Measurements from ENCODE around the gene PSD4.

Gene PSD4

DNA sequence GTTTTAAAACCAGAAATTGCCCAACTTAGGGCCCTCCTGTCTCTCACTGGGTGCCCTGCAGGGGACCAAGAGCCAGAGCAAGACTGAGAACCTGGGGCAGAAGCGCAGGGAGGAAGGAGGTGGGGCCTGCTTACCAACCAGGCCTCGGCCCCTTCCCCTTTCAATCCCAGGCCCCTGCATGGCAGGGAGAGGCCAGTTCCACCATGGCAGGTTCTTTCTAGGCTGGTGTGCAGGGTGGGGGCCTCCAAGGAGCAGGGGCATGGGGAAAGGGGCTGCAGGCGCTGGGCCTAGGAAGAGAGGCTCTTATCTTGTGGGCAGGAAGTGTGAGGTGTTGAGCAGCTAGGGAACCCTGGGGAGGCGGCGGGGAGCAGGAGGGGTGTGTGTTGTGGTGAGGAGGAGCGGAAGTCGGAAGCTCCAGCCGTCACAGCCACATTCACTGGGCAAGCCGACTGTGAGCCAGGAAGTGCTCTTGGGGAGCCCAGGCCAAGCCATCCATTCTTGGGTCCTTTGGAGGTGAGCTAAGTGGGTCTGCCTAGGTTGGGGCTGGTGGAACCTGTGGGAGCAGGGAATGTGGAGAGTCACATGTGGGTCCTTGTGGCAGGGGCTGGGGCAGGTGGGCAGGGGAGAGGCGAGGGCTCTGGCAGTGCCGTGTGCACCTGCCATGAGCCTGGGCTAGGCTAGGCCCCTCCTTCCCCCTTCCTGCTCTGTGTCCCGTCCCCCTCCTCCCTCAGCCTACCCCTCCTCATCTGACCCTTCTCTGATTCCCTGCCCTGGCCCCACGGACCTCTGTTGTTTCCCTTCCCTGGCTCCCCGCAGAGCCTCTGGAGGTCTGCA is at the start of gene PSD4:
Gene PSD4, plus strand, starts transcription at position 430 of the 834 bp plus-strand sequence. CDS start 8,486 bp downstream, outside the sequence.
- peak; percentile 94 for DNase-seq

DNA sequence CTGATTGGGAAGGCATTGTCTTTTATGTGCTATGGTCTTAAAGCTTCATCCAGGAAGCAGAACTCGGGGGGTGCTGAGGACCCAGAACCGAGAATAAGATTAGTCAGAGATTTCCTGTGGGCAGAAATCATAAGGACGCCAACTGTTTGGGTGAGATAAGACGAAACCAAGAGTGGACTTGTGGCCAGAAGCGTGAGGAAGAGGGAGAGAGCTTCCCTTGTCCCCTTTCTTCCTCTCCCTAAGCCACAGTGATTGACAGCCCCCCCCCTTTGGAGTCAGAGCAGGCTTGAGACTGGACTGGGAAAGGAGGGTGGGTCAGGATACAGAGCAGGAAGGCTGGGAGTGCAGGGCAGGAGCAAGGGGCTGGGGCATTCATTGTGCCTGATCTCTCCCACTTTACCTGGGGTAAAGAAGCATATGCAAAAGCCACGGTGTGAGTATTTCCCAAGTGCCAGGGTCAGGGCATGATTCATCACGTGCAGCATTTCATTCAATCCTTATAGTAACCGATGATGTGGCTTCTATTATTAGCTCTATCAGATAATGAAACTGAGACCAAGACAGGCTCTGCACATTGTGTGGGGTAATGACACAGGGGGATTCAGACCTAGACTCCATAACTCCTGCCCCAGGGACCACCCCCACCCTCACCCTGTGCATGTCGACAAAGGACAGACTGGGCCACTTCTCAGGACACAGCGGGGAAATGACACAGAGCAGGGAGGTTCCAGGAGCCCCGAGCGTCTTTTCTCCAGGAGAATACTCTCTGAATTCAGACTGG is 49.4 kb upstream of the PSD4 start:
- DNase-seq = peak; percentile 21

DNA sequence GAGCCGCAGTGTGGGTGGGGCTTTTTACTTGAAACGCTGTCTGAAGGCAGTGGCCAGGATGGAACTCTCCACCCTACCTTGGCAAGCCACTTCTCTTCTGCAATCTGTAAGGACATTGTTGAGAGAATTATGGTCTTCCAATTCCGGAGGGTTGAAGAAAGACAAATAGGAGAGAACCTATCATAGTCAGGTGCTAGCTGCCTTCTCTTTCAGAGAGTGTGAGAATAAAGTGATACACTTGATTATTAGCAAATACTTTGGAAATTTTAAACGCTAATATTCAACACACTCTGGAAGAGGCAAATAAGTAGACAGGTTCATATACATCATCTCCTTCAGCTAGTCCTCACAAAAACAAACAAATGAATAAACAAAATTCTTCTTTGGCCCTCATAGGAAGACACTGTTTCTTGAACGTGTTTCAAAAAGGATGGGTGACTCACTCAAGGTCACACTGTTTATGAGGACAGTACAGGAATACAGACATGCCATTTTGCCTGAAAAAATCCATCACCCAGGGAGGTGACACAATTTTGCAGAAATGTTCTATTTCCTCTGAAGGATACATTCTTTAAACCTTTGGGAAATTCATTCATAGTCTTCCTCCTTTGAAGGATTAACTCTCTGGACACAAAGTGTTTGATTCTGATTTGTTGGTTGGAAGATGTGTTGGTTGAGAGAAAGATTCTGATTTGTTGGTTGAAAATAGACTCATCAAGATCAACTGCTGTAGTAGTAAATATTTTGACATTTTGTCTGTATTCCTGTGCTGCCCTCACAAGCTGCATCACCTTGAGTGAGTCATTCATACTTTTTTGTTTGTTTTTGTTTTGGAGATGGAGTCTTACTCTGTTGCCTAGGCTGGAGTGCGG is 48.6 kb upstream of the PSD4 start:
- DNase-seq = no peak

DNA sequence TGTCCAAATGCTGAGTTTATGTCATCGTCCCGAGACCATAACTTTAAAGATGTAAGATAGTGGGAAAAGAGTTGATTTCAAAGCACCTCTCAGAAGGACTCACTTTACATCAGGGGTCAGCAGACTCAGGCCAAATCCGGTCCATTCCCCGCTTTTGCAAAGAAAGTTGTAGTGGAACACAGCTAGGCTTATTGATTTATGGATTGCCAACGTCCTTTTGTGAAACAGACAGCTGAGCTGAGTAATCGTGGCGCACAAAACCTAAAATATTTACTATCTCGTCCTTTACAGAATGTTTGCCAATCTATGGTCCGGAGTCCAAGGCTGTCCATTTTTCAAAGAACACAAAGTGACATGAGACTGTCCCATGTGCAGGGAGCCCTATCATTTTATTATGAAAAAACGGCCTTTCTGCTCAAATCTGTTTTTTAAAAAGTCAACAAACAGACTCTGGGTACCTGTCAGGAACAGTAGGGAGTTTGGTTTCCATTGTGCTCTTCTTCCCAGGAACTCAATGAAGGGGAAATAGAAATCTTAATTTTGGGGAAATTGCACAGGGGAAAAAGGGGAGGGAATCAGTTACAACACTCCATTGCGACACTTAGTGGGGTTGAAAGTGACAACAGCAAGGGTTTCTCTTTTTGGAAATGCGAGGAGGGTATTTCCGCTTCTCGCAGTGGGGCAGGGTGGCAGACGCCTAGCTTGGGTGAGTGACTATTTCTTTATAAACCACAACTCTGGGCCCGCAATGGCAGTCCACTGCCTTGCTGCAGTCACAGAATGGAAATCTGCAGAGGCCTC is 46.7 kb upstream of the PSD4 start, which contains the start of gene IL1RN:
Gene IL1RN, plus strand, starts transcription at position 754 of the 801 bp plus-strand sequence. Its CDS starts 27 bp downstream, at position 781.
- no peak for DNase-seq

DNA sequence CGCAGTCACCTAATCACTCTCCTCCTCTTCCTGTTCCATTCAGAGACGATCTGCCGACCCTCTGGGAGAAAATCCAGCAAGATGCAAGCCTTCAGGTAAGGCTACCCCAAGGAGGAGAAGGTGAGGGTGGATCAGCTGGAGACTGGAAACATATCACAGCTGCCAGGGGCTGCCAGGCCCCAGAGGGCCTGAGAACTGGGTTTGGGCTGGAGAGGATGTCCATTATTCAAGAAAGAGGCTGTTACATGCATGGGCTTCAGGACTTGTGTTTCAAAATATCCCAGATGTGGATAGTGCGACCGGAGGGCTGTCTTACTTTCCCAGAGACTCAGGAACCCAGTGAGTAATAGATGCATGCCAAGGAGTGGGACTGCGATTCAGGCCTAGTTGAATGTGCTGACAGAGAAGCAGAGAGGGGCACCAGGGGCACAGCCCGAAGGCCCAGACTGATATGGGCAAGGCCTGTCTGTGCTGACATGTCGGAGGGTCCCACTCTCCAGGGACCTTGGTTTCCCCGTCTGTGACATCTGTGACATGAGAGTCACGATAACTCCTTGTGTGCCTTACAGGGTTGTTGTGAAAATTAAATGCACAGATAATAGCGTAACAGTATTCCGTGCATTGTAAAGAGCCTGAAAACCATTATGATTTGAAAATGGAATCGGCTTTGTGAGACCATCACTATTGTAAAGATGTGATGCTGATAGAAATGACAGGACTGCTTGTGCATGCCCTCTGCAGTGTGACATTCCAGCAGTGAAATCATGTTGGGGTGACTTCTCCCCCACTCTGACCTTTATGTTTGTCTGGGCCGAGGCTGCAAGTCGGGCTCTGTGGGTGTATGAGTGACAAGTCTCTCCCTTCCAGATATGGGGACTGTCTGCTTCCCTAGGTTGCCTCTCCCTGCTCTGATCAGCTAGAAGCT is 45.9 kb upstream of the PSD4 start:
- no peak for DNase-seq

DNA sequence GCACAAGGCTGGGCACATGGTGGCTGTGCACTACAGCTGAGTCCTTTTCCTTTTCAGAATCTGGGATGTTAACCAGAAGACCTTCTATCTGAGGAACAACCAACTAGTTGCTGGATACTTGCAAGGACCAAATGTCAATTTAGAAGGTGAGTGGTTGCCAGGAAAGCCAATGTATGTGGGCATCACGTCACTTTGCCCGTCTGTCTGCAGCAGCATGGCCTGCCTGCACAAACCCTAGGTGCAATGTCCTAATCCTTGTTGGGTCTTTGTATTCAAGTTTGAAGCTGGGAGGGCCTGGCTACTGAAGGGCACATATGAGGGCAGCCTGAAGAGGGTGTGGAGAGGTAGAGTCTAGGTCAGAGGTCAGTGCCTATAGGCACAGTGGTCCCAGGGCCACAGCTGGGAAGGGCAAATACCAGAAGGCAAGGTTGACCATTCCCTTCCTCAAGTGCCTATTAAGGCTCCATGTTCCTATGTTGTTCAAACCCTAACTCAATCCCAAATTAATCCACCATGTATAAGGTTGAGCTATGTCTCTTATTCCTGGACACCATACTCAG is 44.2 kb upstream of the PSD4 start:
- DNase-seq = no peak

DNA sequence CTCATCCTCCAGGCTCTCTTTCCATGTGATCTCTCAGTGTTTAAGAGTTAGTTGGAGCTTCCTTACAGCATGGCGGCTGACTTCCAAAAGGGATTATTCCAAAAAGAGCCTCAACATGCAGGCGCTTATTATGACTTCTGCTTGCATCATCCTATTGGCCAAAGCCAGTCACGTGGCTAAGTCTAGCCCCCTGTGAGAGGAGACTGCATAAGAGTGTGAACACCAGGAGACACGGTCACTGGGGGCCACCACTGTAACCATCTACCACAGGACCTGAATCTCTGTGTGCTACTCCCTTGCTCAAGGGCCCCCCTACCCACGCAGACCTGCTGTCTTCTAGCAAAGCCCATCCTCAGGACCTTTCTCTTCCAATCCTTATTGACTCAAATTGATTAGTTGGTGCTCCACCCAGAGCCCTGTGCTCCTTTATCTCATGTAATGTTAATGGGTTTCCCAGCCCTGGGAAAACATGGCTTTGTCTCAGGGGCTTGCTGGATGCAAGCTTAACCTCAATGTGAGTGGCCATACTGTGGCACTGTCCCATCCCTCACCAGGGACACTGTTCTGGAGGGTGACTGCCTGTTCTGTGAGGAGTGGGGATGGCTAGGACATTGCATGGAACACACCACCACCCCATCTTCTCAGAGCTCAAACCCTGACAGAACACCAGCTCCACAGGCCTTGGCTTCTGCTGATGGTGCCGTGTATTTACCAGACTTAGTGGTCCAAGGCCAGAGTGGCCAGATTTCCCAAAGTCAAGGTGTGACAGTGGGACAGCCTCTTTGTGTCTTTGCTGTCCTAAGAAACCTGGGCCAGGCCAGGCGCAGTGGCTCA is 42.2 kb upstream of the PSD4 start:
- no peak for DNase-seq

DNA sequence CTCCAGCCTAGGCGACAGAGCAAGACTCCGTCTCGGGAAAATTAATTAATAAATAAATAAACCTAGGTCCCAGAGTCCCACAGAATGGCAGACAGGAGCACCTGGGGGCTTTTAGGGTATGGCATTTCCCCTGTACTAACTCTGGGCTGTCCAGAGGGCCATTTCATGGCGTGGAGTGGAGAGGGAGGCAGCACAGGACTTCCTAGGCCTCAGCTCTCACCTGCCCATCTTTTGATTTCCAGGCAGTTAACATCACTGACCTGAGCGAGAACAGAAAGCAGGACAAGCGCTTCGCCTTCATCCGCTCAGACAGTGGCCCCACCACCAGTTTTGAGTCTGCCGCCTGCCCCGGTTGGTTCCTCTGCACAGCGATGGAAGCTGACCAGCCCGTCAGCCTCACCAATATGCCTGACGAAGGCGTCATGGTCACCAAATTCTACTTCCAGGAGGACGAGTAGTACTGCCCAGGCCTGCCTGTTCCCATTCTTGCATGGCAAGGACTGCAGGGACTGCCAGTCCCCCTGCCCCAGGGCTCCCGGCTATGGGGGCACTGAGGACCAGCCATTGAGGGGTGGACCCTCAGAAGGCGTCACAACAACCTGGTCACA is 41.3 kb upstream of the PSD4 start:
- DNase-seq = no peak

DNA sequence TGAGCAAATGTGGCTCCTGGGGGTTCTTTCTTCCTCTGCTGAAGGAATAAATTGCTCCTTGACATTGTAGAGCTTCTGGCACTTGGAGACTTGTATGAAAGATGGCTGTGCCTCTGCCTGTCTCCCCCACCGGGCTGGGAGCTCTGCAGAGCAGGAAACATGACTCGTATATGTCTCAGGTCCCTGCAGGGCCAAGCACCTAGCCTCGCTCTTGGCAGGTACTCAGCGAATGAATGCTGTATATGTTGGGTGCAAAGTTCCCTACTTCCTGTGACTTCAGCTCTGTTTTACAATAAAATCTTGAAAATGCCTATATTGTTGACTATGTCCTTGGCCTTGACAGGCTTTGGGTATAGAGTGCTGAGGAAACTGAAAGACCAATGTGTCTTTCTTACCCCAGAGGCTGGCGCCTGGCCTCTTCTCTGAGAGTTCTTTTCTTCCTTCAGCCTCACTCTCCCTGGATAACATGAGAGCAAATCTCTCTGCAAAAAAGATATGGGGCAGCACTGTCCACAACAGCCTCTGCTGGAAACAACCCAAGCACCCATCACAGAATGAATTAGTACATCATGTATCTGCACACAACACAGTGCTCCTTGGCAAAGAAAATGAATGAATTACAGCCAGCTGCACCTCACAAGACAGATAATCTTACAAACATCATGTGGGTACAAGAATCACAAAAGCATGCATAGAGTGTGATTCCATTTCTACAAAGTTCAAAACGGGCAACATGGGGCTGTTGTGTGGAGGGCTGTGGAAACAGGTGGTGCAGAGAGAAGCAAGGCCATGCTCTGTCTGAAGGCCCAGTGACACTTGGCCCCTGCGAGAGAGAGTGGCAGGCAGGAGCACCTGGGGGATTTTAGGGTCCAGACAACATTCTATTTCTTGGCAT is 39.8 kb upstream of the PSD4 start:
- no peak for DNase-seq

DNA sequence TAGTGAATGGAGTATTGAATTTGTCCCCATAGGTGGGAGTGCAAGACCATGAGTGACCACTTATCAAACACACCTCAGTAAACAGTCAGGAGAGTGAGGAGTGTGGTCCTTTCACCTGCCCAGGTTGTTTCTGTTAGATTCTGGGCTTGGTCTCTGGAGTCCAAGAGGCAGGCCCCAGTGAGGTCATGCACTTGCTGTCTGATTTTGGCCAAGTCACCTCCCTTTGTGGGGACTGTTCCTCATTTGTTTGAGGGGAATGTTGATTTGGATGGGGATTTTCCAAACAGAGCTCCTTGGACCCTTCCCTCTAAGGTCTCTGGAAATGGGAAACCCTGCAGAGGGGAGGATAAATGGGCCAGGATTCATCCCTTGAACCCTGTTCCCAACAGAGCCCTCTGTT is 39.1 kb upstream of the PSD4 start:
- DNase-seq = no peak

DNA sequence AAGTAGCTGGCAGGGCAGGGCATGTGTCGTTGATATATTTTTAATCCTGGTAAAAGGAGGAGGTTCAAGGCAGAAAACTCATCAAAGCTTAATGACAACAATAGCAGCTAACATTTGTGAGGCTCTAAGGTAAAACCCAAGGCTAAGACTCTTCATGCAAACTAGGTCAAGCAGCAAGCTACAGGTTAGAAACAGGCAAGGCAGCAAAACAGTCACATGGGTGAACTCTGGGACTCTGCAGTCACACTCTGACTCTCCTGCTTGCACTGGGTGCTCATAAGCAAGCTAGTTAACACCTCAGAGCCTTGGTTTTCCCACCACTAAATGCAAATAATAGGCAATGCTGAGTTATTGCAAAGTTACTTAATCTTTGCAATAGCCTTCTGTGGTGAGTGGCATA is 38.5 kb upstream of the PSD4 start:
- DNase-seq = no peak

DNA sequence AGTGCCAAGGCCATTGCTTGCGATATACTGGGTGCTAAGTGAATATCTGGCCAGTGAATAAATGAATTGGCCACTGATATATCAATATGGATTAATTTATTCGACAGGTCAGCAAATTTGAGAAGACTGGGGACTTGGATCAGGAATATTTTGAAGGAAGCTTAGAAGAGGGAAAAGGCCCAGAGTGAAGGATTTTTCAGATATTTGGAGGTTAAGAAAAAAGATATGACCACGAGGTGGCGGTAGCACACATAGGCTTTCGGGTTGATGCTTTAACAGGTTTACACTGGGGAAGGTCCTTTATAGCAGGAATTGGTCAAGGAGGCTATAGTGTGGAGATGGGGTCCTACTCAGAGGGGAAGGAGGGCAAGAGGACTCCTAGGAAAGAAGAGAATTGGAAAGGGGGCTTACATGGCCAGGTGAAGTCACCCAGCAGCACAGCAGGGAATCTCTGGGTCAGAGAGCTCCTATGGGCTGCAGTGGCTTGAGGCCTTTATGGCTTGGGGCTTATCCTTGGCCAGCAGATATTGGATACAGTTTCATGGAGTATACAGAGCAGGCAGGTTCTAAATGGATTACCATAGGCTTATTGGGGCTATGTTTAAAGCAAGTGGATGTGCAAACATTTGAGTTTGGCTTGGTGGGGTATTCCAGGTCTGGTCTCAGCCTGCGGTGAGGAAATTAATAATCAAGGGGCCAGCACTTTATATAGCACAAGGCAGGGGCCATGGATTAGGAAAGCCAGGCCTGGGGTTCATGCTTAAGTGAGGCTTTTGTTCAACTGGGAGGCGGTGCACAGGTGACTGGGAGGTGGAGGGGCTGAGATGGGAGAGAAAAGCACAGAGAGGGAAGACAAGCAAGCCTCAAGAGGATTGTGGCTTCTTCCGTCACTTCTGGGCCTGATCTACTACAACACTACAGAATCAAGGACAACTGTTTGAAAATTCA is 36.7 kb upstream of the PSD4 start:
- DNase-seq = peak; percentile 51

DNA sequence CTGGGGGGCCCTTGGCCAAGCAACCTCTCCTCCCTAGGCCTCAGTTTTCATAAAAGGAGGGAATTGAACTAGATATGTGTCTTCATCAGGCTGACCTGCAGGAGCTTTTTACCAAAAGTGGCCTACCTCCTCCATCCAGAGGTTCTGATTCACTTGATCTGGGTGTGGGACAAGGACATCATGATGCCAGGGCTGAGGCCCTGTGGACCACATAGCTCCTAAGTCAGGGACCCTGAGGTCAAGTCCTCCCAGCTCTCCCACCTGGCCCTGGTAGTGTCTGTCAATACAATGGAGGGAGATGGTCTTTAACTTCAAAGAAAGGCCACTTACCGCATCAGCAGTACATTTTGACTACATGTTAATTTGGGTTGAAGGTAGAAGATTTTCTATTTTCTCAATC is 35.9 kb upstream of the PSD4 start:
- no peak for DNase-seq

DNA sequence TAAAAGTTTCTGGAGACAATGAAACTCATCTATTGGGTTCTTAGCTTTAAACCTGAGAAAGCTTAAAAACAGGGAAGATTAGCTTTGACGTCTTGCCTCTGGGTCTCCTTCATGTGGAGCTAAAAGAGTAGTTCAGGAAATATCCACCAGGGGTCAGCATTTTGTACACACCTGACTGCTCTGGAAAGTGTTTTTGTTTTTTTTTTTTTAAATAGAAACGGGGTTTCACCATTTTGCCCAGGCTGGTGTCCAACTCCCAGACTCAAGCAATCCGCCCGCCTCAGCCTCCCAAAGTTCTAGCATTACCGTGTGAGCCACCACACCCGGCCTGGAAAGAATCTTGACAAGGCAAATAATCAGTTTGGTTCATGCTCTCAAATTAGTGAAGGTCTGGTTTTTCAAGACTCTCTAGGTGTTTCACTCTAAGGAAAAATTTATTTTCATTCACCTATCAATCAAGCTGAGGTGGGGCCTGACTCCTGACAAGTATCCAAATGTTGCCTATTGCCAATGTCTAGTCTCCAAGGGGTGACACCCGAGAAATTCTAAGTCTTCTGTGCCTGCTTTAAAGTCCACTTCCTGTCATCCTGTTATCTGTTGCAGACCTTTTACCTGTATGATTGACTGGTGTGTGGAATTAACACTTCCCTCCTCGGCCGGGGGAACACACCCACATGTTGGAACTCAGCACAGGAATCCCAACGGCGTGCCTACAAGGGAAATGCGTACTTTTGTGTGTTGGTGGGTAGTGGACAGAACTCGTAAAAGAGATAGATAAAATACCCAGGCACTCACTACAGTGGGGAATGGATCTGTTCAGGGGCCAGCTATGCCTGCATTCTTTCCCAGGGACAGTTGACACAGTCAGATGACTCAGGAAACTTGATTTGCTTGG is 35.1 kb upstream of the PSD4 start:
- peak; percentile 47 for DNase-seq

DNA sequence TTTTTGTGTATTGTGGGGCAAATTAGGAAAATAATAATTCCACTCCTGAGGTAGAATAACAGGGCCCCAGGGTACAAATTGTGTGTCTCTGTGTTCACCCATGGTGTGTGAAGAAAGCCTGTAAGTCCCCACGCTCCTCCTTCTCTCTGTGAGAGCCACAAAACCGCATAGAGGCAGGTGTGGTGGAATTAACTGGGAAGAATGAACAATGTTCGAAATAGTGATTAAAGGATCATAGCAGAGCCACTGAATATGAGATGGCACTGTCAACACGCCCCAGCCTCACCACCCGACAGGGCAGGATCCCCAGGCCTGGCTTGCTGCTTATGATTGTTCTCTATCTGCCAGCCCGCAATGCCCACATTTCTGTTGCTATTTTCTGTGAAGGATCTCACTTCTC is 32.3 kb upstream of the PSD4 start:
- DNase-seq = no peak

DNA sequence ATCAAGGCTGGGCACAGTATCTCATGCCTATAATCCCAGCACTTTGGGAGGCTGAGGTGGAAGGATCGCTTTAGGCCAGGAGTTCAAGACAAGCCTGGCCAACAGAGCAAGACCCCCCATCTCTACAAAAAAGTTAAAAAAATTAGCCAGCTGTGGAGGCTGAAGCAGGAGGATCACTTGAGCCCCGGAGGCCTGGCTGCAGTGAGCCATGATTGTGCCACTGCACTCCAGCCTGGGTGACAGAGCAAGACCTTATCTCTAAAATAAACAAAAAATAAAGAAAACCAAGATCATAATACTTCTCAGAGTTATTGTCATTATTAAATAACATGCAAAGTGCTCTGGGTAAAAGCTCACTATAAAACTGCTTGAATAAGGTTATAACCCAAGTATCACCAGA is 31.5 kb upstream of the PSD4 start:
- DNase-seq = no peak
